Measurements from ENCODE around the gene SH3GL1. TPM values are rescaled to one million over a fixed set of nuclear protein-coding genes. Genes with fewer than 3 reads are reported as not detected.

The SH3GL1 gene
- total RNA-seq, 1 donor from 2014 or later, result 65.6 TPM

DNA sequence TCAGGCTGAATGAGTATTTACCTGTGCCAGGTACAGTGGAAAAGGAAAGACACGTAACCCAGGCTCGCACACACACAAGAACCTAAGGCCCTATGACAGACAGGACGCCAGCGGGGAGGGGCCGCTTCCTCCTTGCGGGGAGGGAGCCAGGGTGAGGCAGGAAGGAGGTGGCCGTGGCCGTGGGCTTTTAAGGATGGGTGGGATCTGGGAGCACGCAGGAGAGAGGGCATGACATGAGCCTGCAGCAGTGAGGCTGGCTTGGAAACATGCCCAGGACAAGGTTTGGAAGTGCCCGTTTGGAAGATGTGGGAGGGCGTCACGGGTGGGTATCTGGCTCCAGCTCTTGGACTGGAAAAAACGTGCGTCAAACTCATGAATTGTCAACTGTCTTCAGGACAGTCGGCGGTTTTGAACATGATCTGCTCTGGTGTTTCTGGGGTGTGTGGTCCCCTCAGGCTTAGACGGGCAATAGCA is 20.1 kb downstream of the SH3GL1 start:
- H3K4me3 ChIP-seq, result no peak overlapping the region
- intact Hi-C loops (cut with DNase I), result no loop called here
- peaks cover 66% of the 10 kb centered on the region for H3K4me1 ChIP-seq
- peaks cover 0 to 7% of the 10 kb centered on the region in 2 donors for H3K36me3 ChIP-seq
- TF ChIP-seq, protein P1, sequence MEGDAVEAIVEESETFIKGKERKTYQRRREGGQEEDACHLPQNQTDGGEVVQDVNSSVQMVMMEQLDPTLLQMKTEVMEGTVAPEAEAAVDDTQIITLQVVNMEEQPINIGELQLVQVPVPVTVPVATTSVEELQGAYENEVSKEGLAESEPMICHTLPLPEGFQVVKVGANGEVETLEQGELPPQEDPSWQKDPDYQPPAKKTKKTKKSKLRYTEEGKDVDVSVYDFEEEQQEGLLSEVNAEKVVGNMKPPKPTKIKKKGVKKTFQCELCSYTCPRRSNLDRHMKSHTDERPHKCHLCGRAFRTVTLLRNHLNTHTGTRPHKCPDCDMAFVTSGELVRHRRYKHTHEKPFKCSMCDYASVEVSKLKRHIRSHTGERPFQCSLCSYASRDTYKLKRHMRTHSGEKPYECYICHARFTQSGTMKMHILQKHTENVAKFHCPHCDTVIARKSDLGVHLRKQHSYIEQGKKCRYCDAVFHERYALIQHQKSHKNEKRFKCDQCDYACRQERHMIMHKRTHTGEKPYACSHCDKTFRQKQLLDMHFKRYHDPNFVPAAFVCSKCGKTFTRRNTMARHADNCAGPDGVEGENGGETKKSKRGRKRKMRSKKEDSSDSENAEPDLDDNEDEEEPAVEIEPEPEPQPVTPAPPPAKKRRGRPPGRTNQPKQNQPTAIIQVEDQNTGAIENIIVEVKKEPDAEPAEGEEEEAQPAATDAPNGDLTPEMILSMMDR (IDR thresholded peaks at IDR 0.05), result no peak
- TF ChIP-seq POLR2AphosphoS5 (IDR thresholded peaks at IDR 0.05; ENCODE audit: insufficient read depth in 1 of 2, low read depth in 1 of 2) (peak in 1 of 2 donors; percentile 32), POLR2A (IDR thresholded peaks at IDR 0.05) (no peak)
- no peaks in the 10 kb centered on the region for H3K9me3 ChIP-seq
- DNase-seq (ENCODE audit: extremely low spot score in 2 of 2), result no peak
- peak overlapping the region; percentile 68 for H3K27ac ChIP-seq
- H3K27me3 ChIP-seq, result no peaks in the 10 kb centered on the region

DNA sequence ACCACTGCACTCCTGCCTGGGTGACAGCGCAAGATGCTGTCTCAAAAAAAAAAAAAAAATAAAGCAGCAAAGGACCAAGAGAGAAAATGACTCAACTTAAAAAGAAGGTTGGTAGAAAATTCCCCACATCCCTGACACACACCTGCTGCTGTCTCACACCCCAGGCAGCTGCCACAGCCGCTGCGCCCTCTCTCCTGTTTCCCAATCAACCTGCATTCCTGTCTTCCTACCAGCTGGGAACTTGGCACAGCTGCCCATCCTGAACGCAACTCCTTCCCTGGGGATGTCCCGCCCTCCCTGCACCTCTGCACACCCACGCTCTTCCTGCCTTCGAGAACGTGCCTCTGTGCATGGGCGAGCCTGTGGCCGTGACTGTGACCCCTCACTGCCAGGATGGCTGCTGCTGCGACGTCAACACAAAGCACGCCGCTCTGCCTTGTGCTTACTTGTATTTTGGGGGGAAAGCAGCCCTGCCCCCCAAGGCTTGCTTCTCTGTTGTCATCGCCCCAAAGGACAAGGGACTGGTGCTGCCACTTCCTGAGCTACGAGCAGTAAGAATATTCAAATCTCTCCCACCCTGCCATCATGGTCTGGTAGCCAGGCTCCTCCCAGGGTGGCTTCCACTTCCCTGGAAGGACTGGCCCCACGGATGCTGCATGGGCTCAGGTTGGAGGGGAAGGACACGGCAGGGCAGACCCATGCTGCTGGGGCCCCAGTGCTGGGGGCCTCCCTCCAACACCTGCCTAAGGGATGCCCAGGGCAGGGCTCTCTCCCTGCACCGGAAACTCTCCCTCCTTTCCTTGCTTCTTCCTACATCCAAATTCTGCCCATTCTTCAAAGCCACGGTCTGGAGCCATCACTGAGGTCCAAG is 20.7 kb downstream of the SH3GL1 start:
- Histone ChIP-seq H3K9me3 (no peaks in the 10 kb centered on the region), H3K4me3 (no peak overlapping the region), H3K4me1 (peaks cover 73% of the 10 kb centered on the region), H3K36me3 (peaks cover 0 to 7% of the 10 kb centered on the region in 2 donors), H3K27ac (peak overlapping the region; percentile 68), H3K27me3 (no peaks in the 10 kb centered on the region)
- TF ChIP-seq, protein P1 (IDR thresholded peaks at IDR 0.05), result no peak
- TF ChIP-seq POLR2AphosphoS5 (IDR thresholded peaks at IDR 0.05; ENCODE audit: insufficient read depth in 1 of 2, low read depth in 1 of 2) (peak; percentile 9 to 36), POLR2A (IDR thresholded peaks at IDR 0.05) (no peak)
- intact Hi-C loops (cut with DNase I), result no loop called here
- no peak for DNase-seq (ENCODE audit: extremely low spot score in 2 of 2)

DNA sequence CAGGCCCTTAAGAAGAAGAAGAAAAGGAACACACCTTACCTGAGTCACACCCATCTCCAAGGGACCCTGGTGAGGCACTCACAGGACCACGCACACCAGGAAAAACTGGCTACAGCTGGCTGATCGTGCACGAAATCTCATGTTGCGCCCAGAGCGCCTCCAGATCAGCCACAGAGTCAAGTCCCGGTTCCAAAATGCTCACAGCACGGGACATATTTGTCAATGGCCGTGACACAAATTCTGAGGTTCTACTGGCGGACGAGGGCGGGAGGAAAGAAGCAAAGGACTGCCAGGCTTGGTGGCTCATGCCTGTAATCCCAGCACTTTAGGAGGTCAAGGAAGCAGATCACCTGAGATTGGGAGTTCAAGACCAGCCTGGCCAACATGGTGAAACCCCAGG is 21.5 kb downstream of the SH3GL1 start:
- intact Hi-C loops (cut with DNase I), result no loop called here
- Histone ChIP-seq H3K9me3 (no peaks in the 10 kb centered on the region), H3K4me3 (no peak overlapping the region), H3K27me3 (no peaks in the 10 kb centered on the region), H3K27ac (no peak overlapping the region), H3K36me3 (peaks cover 0 to 7% of the 10 kb centered on the region in 2 donors), H3K4me1 (peaks cover 75% of the 10 kb centered on the region)
- TF ChIP-seq POLR2A (IDR thresholded peaks at IDR 0.05), result no peak
- no peak for TF ChIP-seq POLR2AphosphoS5 (IDR thresholded peaks at IDR 0.05; ENCODE audit: insufficient read depth in 1 of 2, low read depth in 1 of 2)
- TF ChIP-seq, protein P1 (IDR thresholded peaks at IDR 0.05), result no peak
- DNase-seq (ENCODE audit: extremely low spot score in 2 of 2), result no peak

DNA sequence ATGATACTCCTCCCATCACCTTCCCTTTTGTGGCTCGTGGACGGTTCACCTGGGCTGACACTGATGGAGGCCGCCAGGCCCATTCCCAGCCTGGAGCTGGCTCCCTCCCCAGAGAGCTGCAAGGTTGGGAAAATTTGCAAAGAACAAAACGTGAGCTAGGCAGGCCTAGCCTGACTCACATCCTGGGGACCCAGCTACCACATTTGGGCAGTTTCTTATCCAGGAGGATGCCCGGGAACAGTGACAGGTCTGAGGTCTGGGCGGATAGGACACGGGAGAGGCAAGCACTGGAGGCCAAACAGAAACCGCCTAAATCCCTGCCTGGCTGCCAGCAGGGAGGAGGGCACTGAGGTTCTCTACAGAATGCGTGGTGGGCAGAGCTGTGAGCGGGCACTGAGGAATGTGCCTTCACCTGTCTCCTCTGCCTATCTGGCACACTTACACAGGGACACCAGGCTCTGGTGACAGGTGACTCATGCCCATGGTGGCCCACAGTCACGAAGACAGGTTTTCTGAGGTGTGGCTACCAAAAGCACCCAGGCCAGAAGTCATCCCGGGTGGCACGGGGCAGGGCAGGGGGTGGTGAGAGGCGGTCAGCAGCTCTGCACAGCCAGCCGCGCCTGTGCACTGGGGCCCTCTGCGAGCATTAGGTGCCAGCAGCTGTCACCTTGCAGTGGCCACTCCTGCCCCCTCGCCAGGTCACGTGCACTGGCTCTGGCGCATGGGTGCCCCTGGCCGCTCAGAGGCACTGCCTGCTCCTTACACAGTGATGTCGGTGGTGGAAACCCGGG is 23.2 kb downstream of the SH3GL1 start:
- Histone ChIP-seq H3K4me3 (no peak overlapping the region), H3K27ac (peak overlapping the region; percentile 90), H3K4me1 (peaks cover 88% of the 10 kb centered on the region), H3K36me3 (no peaks in the 10 kb centered on the region), H3K9me3 (no peaks in the 10 kb centered on the region), H3K27me3 (no peaks in the 10 kb centered on the region)
- no peak for DNase-seq (ENCODE audit: extremely low spot score in 2 of 2)
- TF ChIP-seq, protein P1 (IDR thresholded peaks at IDR 0.05), result no peak
- intact Hi-C loops (cut with DNase I), result no loop called here
